ENCODE results near the gene WRNIP1.

Gene WRNIP1

DNA sequence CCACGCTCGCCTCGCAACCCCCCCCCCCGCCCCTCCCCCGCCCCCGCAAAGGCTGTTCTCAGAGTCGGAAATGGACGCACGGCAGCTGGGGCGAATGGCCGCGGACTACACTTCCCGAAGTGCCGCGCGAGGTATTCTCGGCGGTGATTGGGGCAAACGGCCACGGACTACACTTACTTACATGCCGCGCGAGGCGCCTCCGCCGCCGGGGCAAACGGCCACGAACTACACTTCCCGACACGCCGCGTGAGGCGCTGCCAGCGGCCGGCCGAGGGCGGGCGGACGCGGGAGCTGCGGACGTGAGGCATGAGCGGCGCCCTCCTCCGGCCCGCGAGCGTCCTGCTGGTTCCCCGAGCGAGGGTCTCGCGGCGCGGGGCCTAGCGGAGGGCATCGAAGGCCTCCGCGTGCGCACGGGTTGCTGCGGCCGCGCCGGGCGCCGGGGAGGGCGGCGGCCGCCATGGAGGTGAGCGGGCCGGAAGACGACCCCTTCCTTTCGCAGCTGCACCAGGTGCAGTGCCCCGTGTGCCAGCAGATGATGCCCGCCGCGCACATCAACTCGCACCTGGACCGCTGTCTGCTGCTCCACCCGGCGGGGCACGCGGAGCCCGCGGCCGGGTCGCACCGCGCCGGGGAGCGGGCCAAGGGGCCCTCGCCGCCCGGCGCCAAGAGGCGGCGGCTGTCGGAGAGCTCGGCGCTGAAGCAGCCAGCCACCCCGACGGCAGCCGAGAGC is at the start of gene WRNIP1:
Gene WRNIP1, plus strand, starts transcription at position 228 of the 730 bp plus-strand sequence. Its CDS starts 230 bp downstream, at position 458.
- DNase-seq: peak in 57 of 58 donors; percentile 88 to 100 (median 99)

DNA sequence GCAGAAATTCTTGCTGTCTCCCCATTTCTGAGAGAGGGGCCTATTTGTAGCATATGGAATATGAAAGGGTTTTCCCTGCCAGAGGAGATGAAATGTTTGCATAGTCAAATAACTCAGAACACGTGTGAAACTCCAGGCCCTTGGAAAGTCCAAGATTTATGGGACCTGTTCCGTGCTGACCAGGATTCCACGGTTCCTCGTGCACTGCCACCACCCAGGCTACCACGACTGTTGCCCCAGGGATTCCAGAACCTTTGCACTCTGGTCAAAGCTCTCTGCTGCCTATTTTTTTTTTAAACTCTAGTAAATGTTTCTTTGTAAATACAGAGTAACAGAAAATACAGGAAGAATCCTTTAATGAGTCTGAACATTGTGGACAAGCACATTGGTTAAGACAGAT is 49.5 kb upstream of the WRNIP1 start:
- DNase-seq: no peak

DNA sequence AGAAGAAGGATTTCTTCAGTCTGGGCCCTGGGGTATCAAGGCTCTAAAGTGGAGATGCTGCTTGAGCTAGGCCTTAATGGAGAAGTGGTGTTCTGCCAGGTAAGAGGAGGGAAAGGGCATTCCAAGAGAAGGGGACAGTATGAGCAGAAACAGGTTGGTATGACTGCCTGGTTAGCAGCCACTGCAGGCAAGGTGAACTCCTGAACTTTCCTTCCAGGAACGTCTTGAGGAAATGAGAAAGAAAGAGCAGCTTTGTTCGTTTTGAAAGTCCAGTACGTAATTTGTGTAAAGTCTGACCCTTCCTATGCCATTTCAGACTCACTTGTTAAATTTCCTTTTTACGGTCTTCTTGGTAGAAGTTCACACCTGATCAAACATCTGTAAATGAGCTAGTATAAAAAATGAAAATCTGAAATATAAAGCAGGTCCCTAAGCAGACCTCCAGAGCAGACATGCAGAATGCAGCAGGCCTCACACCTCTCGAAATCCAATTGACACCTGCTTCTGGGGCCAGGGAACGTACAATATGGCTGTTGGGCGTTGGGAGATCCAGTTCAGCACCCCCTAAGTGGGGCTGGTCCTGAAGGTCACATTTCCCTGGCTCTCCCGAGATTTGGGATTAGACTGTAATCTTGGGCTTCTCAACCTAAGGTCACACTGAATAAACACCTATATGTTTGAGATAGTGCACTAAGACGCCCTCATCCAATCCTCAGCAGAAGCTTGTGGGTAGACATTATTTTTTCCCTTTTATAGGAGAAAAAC is 48.1 kb upstream of the WRNIP1 start:
- DNase-seq: no peak

DNA sequence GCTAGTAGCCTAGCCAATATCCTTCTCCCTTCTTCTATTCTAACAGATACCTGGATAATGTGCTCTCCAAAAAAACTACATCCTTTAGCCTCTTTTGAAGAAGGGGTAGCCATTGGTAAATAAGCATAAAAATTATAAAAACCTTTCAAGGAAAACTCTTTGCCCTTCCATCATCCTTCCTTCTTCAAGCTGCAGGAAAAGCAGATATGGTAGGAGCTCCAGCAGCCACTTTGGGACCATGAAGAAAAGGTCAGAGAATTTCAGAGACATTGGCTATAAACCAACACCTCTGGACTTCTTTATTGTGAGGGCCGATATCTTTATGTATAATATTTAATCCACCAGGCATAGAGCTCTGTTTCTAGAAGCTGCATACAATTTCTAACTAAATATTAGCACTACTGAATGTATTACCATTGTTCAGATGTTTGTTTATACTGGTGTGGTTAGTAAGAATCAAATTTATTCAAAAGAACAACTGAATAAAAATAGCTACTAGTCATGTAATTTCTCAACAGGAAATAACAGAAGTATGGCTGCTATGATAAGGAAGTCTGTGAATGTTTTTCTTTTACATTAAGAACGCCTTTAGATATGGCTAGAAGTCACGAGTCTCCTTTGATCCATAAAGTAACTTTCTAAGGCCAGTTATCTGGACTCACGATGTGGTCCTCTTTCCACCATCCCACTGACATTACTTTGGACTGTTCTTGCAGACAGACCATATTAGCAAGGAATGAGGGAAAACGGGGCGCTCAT is 46.7 kb upstream of the WRNIP1 start:
- DNase-seq: no peak

DNA sequence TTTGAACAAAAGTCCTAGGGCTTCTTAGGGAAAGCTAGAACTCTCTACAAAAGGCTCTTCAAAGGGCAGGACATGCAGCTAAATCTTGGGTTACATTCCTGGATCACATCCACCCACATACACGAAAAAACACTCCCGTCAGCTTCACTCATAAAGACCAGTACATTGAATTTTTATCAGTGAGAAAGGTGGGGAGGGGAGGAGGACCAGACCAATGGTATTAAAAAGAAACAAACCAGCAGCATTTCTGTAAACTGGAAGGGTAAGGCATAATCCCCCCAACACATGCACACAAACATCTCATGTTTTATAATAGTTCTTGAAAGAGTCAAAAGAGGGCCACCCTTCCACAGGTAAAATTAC is 46.1 kb upstream of the WRNIP1 start:
- DNase-seq: no peak

DNA sequence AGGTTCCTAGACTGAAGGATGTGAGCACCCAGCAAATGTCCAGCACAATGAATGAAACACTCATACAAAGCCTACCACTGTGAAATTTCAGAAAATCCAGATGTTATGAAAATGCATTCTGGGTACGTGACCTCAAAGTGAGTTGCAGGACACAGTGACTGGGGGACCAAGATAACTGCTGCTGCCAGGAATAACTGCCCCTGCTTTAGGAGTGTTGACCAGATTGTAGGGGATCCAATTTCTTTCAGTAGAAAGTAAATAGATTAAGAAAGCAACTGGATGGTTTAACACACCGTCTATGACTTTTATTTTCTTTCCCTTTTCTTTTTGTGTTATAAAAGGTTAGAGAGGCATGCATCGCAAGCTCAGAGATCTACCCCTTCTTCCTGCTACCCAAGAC is 44.0 kb upstream of the WRNIP1 start:
- no peak for DNase-seq

DNA sequence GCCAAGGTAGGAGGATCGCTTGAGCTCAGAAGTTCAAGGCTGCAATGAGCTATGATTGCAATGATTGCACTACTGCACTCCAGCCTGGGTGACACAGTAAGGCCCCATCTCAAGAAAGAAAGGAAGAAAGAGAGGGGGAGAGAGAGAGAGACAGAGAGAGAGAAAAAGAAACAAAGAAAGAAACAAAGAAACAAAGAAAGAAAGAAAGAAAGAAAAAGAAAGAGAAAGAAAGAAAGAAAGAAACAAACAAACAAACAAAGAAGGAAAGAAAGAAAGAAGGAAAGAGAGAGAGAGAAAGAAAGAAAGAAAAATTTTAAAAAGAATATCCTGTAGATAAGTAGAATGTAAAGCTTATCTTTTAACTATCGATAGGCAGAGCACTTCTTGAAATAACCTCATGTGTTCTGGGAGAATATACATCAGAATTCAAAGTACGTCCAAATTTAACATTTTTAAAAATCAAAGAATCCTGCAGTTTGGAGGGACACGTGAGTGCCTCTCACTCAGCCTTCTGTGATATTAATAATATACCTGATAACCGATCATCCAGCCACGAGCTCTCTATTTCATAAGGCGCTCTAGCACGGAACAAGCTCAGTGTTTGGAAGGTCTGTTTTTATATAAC is 39.7 kb upstream of the WRNIP1 start:
- no peak for DNase-seq

DNA sequence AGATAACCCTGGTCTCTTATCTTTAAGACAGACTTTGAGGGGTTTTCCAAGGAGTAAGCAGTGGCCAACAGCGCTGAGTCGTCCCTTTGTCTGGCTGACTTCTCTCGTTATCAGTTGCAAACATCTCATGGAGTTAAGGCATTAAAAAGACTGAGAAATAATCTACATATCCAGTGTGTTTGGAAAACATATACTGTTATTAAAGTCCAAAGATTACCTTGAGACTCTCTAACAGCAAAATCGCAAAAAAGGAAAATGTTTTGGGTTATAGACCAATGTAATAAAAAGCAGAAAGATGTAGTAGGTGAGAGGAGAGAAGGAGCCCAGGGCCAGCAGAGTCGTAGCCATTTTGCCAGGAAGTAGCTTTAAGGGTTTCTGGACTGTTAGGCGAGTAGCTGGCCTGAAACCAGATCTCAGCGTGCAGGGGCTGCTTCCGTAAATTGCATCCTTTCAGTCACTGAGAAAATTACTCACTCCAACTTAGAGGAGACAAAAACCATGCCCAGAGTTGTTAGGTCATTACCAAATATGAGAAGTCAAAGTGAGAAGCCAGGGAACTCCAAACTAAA is 39.1 kb upstream of the WRNIP1 start:
- DNase-seq: peak in 2 of 58 donors; percentile 1 to 10

DNA sequence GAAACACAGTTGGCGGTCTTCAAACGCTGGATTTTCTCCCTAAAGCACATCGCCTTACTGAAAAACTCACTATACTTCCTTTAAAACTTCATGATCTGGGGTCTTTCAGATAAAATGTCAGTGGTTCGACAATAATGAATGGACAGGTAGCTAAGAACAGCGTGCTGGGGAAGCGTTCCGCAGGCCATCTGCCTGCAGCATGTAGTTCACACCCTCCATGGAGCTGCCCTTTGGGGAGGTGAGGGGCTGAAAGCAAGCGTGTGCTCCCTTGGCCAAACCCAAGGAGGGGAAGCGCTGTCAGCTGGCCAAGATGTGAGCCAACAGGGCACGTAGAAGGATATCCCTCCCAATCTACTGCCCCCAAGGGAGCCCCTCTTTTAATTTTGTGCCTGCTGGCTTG is 35.3 kb upstream of the WRNIP1 start:
- DNase-seq: no peak

DNA sequence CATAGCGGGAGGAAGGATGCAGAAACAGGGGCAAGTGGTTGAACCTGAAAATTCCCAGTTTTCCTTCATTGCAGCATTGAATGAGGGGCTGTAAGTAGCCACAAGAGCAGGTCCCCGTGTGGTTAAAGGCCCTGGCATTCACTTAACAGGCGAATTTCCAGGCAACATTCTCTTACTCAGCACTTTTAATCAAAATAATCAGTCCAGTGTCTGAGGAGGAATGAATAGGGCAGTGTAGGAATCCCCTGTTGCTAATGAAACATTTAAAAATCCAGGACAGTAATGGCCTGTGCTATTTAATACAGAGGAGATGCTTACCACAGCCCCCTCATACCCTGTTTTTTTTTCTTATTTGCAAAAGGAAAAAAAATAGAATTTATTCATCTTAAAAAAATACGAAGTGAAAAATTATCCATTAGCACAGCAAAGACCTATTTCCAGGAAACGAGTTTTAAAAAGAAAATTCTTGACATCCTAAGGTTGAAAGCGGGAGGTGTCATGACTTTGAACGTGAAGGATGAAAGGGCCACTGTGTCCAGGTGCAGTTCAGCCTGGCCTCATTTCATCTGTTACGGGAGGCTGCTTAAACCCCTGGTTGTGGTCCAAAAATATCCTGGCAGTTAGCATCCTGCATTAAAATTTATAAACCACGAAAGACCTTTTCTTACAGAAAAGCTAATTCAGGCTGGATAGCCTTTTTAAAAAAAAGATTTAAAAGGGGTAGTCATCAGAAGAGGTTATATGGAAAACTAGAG is 34.7 kb upstream of the WRNIP1 start:
- DNase-seq: peak in 4 of 58 donors; percentile 3 to 27 (median 21)

DNA sequence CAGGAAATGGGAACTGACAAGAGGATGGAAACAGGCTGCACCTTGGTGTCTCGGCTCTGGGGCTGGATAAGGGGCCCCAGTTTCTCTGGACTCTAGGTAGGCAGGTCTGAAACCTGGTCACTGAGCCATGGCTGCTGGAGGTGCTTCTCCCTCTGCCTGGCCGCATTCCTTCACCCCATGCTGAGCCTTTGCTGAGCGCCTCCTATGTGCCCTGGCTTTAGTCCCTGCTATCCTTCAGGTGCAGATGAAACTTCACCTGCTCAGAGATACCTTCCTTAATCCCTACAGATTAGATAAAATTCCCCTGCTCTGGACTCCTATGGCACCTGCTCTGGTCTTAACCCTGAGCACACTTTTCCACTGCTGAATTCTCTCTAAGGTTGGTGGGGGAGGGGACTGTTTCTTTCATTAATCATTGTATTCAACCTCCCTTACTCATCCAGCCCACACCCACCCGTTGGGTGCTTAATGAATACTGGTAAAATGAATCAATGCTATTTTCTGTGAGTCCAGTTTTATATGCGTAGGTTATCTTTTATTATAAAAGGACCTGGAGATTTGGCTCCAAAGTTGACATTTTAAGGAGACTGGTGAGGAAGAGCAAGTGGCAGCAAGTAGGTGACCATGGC is 33.8 kb upstream of the WRNIP1 start:
- DNase-seq: no peak

DNA sequence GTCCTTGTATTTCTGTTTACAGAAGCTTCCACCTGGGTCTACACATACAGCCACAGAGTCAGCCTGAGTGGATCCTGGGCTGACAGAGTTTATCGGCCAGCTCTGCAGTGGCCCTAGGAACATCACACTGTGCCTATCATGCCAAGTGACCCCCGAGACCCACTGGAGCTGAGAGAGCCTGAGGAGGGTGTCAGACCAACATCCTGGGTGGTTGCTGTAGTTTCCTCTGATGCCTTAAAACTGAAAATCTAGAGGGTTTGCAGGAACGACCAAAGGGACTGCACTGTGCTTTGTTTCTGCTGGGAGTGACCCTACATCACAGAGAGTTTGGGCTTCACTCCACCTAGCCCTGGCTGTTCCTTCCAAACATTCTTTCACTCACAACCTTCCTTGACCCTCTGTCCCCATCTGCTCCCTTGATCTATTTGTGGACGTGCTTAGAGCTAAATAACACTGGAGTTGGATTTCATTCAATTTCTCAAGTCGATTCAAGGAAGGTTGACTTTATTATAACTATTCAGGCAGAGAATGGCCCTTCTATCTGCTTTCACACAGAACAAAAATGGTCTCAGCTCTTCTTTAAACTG is 32.6 kb upstream of the WRNIP1 start:
- no peak for DNase-seq

DNA sequence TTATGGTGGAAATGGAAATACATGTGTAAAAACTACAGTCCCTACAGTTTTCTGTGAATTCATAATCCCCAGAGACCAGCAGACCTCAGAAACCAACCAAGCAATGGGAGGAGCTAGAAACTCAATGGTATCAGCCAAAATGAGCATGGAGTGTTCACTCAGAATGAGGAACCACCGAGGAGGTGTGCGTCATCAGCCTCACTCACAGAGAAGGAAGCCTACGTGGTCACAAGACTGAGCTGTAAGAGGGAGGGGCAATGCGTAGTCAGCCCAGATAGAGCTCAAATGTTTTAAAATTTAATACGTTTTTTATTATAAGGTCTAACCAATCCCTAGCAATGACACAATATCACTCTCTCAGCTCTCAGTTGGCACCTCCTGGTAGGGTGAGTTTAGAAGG is 31.9 kb upstream of the WRNIP1 start:
- peak in 17 of 58 donors; percentile 3 to 73 (median 19) for DNase-seq

DNA sequence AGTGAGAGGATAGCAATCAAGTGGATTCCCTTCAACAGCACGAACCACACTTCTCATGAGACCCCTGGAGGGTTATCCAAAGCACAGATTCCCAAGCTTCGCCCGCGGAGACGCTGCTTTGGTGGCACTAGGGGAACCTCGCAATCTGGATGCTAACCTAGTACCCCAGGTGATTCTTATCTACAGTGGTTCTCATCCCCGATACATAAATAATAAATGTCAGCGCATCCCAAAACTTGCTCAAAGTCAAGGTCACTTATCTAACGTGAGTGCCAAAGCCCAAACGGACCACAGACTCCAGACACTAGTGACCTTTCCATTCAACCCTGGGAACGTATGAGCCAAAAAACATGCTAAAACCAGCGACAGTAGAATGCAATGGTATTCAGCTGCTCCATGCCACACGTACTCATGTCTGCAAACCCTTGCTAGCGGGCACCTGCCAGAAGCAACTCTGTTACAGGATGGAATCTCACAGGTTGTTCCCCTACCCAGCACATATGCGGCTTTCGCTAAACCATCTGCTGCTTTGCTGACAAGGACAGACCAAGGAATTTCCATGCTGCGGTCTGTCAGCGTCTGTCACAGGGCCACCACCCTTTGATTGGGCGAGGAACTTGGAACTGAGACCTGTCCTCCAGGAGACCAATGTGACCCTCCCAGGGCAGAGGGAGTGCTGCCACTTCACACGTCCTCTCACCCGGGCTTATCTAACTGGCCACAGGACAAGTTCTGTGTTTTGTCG is 31.3 kb upstream of the WRNIP1 start:
- DNase-seq: no peak

DNA sequence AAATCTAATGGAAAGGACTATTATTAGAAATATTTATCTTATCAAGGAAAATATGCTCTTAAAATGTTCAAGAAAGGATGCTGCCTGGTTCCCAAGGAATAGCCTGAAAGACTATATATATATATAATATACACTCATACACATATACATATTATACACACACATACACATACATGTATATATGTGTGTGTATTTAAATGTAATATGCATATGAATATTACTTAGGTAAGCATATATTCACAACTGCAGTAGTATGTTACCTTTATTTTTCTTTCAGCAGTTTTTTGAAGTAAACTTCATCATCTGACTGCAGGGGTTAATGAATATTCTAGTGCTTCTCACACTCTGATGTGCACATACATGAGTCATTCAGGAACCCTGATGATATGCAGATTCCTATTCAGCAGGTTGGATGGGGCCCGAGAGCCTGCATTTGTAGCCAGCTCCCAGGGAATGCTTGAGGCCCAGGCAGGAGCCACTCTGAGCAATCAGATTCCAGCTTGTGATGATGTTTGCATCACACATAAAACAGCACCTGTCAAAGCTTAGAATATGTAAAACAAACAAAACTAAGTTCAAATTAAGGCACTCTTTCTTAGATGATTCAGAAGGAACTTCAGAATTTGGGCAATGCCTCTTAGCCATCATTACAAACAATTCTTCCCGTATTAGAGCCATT is 30.6 kb upstream of the WRNIP1 start:
- DNase-seq: no peak

DNA sequence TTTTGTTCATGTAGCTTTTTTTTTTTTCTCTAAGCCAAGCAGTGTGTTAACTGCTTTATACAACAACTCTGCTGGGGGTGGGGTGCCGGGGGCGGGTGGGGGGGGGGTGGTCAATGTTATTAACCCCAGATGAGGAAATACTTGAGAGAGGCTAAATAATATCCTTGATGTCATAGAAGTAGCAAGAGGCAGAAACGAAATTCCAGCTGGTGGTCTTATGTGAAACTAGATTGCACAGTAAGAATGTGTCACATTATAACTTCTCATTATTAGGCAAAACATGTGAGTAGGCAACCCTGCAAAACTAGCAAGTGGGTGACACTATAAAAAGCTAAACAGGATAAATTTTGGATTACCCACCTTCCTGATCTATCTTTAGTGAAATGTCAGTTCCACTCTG is 27.3 kb upstream of the WRNIP1 start:
- no peak for DNase-seq

DNA sequence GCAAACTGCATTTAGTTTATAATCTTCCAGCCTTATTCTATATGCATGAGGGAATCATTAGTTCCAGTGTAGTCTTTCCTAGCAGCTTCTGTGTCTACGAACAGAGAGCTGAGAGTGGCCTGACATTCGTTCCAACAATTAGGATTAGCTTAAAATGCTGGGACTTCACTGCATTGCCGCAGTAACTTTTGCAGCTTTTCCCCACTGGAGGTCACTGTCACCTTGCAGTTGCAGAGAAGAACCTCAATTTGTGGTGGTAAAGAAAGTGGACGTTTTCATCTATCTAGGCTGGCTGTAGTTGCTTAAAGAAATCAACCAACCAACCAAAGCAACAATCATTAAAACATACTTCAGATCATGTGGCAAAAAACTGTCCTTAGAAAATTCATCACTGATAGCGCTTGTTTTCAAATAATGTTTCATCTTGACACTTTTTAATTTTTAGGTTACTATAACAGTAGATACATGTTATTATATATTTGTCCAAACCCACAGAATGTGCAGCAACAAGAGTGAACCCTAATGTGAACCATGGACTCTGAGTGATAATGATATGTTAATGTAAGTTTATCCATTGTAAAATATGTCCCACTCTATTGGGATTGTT is 26.7 kb upstream of the WRNIP1 start:
- peak in 33 of 58 donors; percentile 4 to 68 (median 25) for DNase-seq

DNA sequence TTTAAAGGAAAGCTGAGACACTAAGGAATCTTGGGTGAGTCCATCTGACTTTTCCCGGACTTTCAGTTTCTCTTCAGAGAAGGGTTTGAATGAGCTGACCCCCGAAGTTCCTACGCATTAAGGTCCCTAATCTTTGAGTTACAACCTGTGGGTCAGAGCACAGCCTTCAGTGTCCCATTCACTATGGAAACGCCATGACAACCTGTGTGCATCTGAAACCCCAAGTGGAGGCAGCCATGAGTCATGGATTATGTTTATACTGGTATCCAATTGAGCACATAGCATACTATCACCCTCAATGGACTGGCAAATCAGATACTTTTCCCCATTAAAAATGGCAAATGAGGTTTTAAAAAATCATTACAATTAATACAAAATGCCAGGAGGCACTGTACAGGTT is 25.9 kb upstream of the WRNIP1 start:
- no peak for DNase-seq

Data from anterior cingulate cortex (tissue), 58 donors.